OCI-LY1 (cell line): ENCODE measurements around the gene NEAT1.

Source experiments
- H2AFZ ChIP-seq: fragments of 200-600 bp; sonication (generic), shearing (Covaris generic); 2 replicates; pipeline ENCODE4 v1.6.0; 2014; ENCODE audit warnings: antibody characterized with exemption, mild to moderate bottlenecking, low read length
- H3F3A ChIP-seq: fragments of 200-600 bp; sonication (generic), shearing (Covaris generic); 2 replicates; pipeline ENCODE4 v1.6.0; 2014; ENCODE audit warnings: mild to moderate bottlenecking, antibody characterized with exemption, low read length, moderate library complexity; ENCODE audit not compliant: insufficient read depth
- H3K27ac ChIP-seq: fragments of 200-600 bp; sonication (generic); 2 replicates; pipeline ENCODE4 v1.5.1; 2014; ENCODE audit warnings: low read length, mixed run types, mild to moderate bottlenecking, low read depth; ENCODE audit not compliant: poor library complexity, severe bottlenecking
- H3K27me3 ChIP-seq: fragments of 200-600 bp; sonication (generic); 2 replicates; pipeline ENCODE4 v1.6.0; 2014; ENCODE audit warnings: antibody characterized with exemption, mild to moderate bottlenecking, low read length, moderate library complexity; ENCODE audit not compliant: insufficient read depth
- H3K36me3 ChIP-seq: fragments of 200-600 bp; sonication (generic); 2 replicates; pipeline ENCODE4 v1.6.1; 2014; ENCODE audit warnings: mild to moderate bottlenecking, antibody characterized with exemption, low read length, moderate library complexity, mixed read lengths; ENCODE audit not compliant: insufficient read depth
- H3K4me1 ChIP-seq: fragments of 200-600 bp; sonication (generic); 2 replicates; pipeline ENCODE4 v1.5.1; 2014; ENCODE audit warnings: mild to moderate bottlenecking, low read length, moderate library complexity; ENCODE audit not compliant: insufficient read depth, severe bottlenecking
- H3K4me2 ChIP-seq: fragments of 200-600 bp; sonication (generic), shearing (Covaris generic); 2 replicates; pipeline ENCODE4 v1.6.1; 2014; ENCODE audit warnings: low read length
- H3K4me3 ChIP-seq: fragments of 200-600 bp; sonication (generic); 2 replicates; pipeline ENCODE4 v1.5.1; 2014; ENCODE audit warnings: low read length, low read depth, mild to moderate bottlenecking, mixed read lengths; ENCODE audit not compliant: poor library complexity, severe bottlenecking
- H3K79me2 ChIP-seq: fragments of 200-600 bp; shearing (Covaris generic); 2 replicates; pipeline ENCODE4 v1.6.1; 2016; ENCODE audit warnings: mixed run types, low read length, mixed read lengths; ENCODE audit not compliant: insufficient read depth
- H3K9ac ChIP-seq: fragments of 200-600 bp; sonication (generic), shearing (Covaris generic); 2 replicates; pipeline ENCODE4 v1.6.1; 2014; ENCODE audit warnings: mild to moderate bottlenecking, low read length, mixed read lengths
- H3K9me2 ChIP-seq: fragments of 200-600 bp; sonication (generic), shearing (Covaris generic); 2 replicates; pipeline ENCODE4 v1.6.1; 2014; ENCODE audit warnings: low read depth, mild to moderate bottlenecking, low read length, mixed read lengths
- H3K9me3 ChIP-seq: fragments of 200-600 bp; shearing (Covaris generic); 2 replicates; pipeline ENCODE4 v1.6.1; 2014; ENCODE audit warnings: low read length, mixed read lengths
- H4K20me1 ChIP-seq: fragments of 200-600 bp; sonication (generic), shearing (Covaris generic); 2 replicates; pipeline ENCODE4 v1.6.0; 2016; ENCODE audit warnings: mild to moderate bottlenecking, low read length; ENCODE audit not compliant: insufficient read depth
- EZH2 ChIP-seq: fragments of 200-600 bp; sonication (generic), shearing (Covaris generic); IDR thresholded peaks from 2 replicates; pipeline ENCODE4 v1.8.0; 2017; ENCODE audit warnings: borderline replicate concordance, mixed run types, mild to moderate bottlenecking, antibody characterized with exemption, low read length, moderate library complexity, mixed read lengths
- TF ChIP-seq, protein P1 (sequence below): fragments of 200-600 bp; sonication (generic), shearing (Covaris generic); IDR thresholded peaks from 2 replicates; pipeline ENCODE4 v1.5.1; 2017; ENCODE audit warnings: mild to moderate bottlenecking, antibody characterized with exemption, low read length, moderate library complexity, mixed read lengths

The NEAT1 gene

DNA sequence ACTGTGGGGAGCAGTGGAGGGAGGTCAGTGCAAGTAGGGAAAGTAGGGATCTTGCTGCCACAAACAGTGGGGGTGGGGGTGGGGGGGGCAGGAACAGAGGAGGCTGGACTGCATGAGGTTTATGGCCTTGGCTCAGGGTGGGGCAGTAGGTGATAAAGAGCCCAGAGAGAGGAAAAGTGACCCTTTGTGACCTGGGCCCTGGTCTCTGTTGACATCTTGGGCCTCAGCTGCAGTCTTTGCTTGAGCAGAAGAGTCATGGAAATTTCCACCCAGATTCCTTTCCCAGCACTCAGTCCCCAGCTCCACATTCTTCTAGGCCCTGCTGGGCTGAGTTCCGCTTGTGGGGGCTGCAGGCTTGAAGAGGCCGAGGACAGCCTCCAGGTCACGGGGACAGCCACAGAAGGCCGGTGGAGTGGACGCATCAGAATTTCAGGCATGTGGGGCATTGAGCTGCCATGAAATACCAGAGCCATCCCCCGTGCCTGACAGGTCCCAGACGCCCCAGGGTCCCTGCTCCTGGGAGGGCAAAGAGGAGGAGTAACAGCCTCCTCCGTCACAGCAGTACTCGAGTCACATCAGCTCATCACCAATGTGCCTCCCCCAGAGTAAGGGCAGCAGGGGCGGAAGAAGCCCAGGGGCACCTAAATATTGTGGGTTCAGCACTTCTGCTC is 66.6 kb downstream of the NEAT1 start:
- Histone ChIP-seq H3K79me2 (no peaks in the 10 kb centered on the region), H3K27me3 (no peaks in the 10 kb centered on the region), H3K9me2 (no peaks in the 10 kb centered on the region), H3K4me1 (peaks cover 89% of the 10 kb centered on the region), H3K4me3 (no peak overlapping the region), H3K27ac (peak overlapping the region; percentile 78), H3K9ac (peak overlapping the region; percentile 44; the same call in 1 of the 2 replicates), H3K9me3 (no peaks in the 10 kb centered on the region), H3K4me2 (peak overlapping the region; percentile 61), H3K36me3 (no peaks in the 10 kb centered on the region), H3F3A (no peaks in the 10 kb centered on the region), H2AFZ (no peak overlapping the region), H4K20me1 (no peaks in the 10 kb centered on the region)
- TF ChIP-seq EZH2 = no peak
- TF ChIP-seq, protein P1, sequence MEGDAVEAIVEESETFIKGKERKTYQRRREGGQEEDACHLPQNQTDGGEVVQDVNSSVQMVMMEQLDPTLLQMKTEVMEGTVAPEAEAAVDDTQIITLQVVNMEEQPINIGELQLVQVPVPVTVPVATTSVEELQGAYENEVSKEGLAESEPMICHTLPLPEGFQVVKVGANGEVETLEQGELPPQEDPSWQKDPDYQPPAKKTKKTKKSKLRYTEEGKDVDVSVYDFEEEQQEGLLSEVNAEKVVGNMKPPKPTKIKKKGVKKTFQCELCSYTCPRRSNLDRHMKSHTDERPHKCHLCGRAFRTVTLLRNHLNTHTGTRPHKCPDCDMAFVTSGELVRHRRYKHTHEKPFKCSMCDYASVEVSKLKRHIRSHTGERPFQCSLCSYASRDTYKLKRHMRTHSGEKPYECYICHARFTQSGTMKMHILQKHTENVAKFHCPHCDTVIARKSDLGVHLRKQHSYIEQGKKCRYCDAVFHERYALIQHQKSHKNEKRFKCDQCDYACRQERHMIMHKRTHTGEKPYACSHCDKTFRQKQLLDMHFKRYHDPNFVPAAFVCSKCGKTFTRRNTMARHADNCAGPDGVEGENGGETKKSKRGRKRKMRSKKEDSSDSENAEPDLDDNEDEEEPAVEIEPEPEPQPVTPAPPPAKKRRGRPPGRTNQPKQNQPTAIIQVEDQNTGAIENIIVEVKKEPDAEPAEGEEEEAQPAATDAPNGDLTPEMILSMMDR = no peak

DNA sequence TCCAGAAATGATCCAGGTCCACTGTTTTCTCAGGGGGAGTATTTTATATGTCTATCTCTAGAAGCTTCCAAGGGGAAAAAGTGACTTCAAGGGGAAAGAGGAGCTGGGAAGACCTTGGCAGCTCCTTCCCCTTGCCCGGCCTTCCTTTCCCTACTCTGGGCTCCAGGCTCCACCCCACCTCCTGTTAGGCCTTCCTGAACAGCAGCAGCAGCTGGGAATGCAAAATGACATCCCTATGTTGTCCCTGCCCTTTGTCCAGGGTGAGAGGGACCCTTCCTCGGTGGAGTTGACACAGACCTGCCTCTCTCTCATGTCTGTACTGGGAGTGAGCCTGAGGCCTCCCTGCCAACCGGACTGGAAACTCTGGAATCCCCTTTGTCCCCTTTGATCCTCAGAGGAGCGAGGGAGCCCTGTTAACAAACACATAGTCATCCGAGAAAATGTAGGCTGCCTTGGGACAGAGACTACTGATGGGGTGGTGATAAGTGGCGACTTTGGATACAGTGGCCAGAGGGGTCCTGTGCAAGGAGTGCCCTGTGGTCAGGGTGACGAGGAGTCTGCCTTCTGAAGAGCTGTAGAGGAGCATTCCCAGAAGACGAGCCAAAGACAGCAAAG is 67.2 kb downstream of the NEAT1 start:
- Histone ChIP-seq H3K4me3 (no peak overlapping the region), H3K36me3 (no peaks in the 10 kb centered on the region), H3K27me3 (no peaks in the 10 kb centered on the region), H3F3A (no peaks in the 10 kb centered on the region; the same call in 1 of the 2 replicates), H3K4me2 (no peak overlapping the region), H4K20me1 (no peaks in the 10 kb centered on the region), H3K4me1 (peaks cover 95% of the 10 kb centered on the region), H3K9me2 (no peaks in the 10 kb centered on the region), H3K79me2 (no peaks in the 10 kb centered on the region), H3K27ac (peak overlapping the region; percentile 78), H3K9me3 (no peaks in the 10 kb centered on the region), H3K9ac (no peak overlapping the region), H2AFZ (no peak overlapping the region)
- TF ChIP-seq EZH2 = no peak
- TF ChIP-seq, protein P1 = no peak

DNA sequence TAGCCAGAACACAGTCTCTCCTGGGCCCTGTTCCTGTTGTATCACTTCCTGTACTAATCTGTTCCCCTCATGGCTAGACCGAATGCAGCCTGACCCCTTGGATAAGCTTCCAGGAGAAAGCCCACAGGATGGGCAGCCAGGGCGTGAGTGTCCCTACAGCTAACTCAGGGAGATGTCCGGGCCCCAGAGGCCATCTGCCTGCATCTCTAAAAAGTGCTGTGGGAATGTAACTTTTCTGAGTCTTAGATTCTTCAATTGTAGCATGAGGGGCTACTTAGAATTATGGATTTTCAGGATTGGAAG is 68.5 kb downstream of the NEAT1 start:
- TF ChIP-seq EZH2 = no peak
- TF ChIP-seq, protein P1 = no peak
- H3K4me2 ChIP-seq = peak overlapping the region; percentile 23; the same call in 1 of the 2 replicates
- H3K9me3 ChIP-seq = no peaks in the 10 kb centered on the region
- no peaks in the 10 kb centered on the region for H3K79me2 ChIP-seq
- H3K27me3 ChIP-seq = no peaks in the 10 kb centered on the region
- H2AFZ ChIP-seq = no peak overlapping the region
- peak overlapping the region; percentile 83 for H3K27ac ChIP-seq
- H3K36me3 ChIP-seq = no peaks in the 10 kb centered on the region
- peak overlapping the region; percentile 30; the same call in 1 of the 2 replicates for H3K9ac ChIP-seq
- no peaks in the 10 kb centered on the region; the same call in 1 of the 2 replicates for H3F3A ChIP-seq
- H3K4me3 ChIP-seq = no peak overlapping the region
- no peaks in the 10 kb centered on the region for H3K9me2 ChIP-seq
- peaks cover 92% of the 10 kb centered on the region for H3K4me1 ChIP-seq
- no peaks in the 10 kb centered on the region for H4K20me1 ChIP-seq
